ENCODE data around the gene SPATA12.

GRCh38 chr3:57095363-57095762, 34.9 kb downstream of the SPATA12 start:
- TF ChIP-seq CTCF (IDR thresholded peaks at IDR 0.05; ENCODE audit: extremely low read depth in 1 of 2, insufficient read depth in 1 of 2, low read depth in 1 of 2, low read length in 2 of 2) (no peak), POLR2A (IDR thresholded peaks at IDR 0.05; ENCODE audit: low read depth, low read length) (no peak), MAX (IDR thresholded peaks at IDR 0.05; ENCODE audit: insufficient read depth, insufficient read length) (no peak), POLR2AphosphoS5 (IDR thresholded peaks at IDR 0.05; ENCODE audit: insufficient read depth, low read depth, low read length) (no peak), EZH2 (IDR thresholded peaks at IDR 0.05; ENCODE audit: borderline replicate concordance, low read depth, low read length, severe bottlenecking) (no peak), JUN (IDR thresholded peaks at IDR 0.05; ENCODE audit: borderline replicate concordance, insufficient read depth, insufficient read length, low read depth) (no peak), MYC (IDR thresholded peaks at IDR 0.05; ENCODE audit: low read depth, low read length) (no peak), GATA2 (IDR thresholded peaks at IDR 0.05; ENCODE audit: insufficient read depth, insufficient read length, low read depth, low read length) (no peak), FOS (IDR thresholded peaks at IDR 0.05; ENCODE audit: borderline replicate concordance, insufficient read depth, low read length) (no peak)

Measured in endothelial cell of umbilical vein (primary cell).